GM18861 (cell line): ENCODE data around the gene TMC6.

Source experiments
- ATAC-seq: cut with Tn5 transposase; IDR thresholded peaks from one replicate; pipeline ENCODE4 v1.9.1; 2021; ENCODE audit not compliant: unreplicated experiment

TMC6 gene

DNA sequence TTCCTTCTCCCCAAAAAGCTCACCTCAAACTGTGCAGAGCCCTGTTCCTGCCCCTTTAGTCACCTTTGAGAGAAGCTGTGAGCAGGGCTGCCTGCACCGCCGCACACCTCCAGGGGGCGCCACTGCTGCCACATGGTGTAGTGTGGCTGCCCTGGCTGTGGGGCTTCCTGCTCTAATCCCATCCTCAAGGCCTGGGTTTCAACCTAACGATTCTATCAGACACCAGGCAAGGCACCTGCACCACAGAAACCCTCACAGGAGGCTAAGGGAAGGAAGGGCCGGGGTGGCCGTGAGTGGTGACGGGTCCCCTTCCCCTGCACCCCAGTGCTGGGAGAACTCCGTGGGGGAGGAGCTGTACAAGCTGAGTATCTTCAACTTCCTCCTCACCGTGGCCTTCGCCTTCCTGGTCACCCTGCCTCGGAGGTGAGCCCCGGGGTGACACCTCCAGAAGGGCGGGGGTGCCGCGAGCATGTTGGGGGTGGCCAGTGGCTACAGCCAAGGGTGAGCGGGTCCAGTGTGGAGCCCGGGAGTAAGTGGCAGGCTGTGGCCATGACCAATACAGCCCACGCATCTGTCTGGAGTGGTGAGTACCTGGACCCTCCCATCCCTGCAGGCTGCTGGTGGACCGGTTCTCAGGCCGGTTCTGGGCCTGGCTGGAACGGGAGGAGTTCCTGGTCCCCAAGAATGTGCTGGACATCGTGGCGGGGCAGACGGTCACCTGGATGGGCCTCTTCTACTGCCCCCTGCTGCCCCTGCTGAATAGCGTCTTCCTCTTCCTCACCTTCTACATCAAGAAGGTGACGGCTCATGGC lies 9.0 kb upstream of the TMC6 start:
- ATAC-seq = no peak

DNA sequence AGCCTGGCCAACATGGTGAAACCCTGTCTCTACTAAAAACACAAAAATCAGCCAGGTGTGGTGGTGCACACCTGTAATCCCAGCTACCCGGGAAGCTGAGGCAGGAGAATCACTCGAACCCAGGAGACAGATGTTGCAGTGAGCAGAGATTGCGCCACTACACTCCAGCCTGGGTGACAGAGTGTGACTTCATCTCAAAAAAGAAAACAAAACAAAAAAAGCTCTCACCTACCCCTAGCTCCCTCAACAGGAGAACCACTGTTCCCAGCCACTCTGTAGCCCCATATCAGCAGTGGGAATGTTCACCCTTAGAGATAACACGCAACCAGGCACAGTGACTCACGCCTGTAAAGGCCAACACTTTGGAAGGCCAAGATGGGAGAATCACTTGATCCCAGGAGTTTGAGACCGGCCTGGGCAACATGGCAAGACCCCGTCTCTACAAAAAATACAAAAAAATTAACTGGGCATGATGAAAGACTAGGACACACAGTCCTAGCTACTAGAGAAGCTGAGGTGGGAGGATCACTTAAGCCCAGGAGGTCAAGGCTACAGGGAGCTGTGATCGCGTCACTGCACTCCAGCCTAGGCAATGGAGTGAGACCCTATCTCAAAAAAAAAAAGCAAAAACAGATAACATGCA lies 7.4 kb upstream of the TMC6 start:
- ATAC-seq = no peak

DNA sequence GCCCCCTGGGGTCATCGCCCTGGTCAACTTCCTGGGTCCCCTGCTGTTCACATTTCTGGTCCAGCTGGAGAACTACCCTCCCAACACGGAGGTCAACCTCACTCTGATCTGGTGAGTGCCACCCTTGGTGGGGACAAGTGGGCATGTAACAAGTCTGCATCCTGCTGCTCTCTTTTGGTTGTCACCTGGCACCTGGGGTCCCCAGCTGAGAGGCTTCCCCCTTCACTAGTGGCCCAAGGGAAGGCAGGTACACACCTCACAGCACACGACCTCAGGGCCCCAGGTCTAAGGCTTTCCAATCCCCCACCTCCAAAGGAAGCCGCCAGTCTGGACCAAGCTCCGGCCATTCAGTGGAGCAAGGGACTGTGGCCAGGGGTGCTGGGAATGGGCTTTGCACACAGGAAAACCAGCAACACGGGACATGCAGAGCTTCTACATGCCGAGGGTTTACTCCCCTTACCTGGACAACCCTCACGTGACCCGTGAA lies 6.4 kb upstream of the TMC6 start:
- no peak for ATAC-seq

DNA sequence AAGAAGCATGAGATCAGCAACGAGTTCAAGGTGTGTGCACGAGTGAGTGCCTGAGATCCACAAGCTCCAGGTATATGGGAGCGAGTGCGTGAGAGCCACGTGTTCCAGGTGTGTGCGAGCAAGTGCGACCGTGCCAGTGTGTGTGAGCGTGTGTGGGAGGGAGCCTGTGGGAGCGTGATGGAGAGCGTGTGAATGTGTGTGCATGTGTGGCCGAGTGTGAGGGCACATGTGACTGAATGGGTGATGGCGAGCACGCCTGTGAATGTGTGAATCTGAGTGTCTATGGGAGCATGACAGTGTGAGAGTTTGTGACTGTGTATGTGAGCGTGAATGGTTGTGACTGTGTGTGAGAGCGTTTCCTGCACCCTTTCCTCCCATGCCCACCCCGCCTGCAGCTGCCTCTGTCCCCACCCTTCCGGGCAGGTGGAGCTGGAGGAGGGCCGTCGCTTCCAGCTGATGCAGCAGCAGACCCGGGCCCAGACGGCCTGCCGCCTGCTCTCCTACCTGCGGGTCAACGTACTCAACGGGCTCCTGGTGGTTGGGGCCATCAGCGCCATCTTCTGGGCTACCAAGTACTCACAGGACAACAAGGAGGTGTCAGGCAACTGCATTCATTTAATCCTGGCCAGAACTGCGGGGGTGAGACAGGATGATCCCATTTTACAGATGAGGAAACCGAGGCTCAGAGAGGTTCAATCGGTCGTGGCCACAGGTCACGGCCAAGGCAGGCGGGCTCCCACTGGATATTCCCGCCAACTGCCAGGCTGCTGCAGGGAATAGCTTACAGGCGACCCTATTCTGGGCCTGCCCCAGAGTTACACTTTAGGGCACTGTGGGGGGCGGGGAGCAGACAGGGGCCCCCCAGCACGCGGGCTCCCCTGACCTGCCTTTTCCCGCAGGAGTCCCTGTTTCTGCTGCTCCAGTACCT lies 5.7 kb upstream of the TMC6 start:
- ATAC-seq = no peak

DNA sequence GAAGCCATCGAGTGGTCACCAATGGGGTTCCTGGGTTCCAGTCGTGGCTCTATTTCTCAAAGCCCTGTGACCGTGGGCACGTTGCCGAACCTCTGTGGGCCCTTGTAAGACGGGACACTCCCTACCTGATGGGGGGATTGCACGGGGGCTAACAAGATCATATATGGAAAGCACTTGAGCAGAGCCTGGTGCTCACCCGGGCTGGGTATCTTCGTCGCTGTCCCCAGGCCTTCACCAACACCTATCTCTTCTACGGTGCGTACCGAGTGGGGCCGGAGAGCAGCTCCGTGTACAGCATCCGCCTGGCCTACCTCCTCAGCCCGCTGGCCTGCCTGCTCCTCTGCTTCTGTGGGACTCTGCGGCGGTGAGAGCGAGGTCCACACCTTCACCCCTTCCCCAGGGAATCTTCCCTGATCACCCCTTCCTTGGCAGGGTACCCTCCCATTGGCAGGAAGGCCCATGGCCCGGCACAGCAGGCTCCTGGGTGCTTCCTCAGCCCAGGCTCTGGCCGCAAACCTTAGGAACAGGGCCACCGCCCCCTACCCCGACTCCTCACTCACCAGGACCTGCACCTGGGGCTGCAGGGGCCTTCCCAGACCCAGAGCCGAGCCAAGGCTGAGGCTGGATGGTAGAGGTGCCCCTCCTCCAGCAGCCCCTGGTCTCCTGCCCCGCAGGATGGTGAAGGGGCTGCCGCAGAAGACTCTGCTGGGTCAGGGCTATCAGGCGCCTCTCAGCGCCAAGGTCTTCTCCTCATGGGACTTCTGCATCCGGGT lies 4.8 kb upstream of the TMC6 start:
- no peak for ATAC-seq

DNA sequence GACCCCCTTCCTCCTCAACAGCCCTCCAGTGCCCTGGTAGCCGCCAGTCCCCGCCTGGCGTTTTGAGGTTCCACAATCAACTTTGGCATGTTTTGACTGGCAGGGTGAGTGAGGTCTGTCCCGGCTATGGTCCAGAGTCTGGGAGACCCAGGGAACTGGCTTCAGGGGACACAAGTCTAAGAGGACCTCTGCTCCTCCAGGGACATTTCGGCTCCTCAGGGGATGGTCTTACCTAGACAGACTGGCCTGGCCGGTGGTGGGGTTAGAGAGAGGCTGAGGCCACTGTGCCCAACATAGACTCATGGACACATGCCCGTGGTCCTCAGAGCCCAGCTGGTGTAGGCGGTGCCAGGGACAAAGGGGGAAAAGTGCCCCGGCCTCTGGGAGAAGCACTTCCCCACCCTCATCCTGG lies 4.2 kb upstream of the TMC6 start:
- no peak for ATAC-seq

DNA sequence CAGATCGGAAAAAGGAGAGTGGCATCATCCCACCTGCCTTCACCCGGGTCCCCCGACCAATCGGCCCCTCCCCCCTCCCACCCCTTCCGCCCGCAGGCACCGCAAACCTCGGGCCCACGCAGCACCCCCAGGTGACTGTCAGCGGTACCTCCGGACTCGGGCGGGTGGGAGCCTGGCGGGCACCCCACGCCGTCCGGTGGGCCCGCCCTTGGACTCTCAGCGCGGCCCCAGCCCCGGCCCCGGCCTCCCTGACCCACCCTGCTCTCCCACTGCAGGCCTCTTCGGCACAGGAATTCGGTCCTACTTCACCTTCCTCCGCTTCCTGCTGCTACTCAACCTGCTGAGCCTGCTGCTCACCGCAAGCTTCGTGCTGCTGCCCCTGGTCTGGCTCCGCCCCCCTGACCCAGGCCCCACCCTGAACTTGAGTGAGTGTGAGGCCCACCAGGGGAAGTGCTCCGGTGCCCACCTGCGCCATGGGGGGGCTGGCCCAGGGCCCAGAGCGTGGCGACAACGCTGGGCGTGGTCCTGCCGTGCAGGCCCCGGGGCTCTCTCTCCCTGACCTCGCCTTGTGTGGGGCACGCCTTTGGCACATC lies 3.6 kb upstream of the TMC6 start:
- no peak for ATAC-seq

DNA sequence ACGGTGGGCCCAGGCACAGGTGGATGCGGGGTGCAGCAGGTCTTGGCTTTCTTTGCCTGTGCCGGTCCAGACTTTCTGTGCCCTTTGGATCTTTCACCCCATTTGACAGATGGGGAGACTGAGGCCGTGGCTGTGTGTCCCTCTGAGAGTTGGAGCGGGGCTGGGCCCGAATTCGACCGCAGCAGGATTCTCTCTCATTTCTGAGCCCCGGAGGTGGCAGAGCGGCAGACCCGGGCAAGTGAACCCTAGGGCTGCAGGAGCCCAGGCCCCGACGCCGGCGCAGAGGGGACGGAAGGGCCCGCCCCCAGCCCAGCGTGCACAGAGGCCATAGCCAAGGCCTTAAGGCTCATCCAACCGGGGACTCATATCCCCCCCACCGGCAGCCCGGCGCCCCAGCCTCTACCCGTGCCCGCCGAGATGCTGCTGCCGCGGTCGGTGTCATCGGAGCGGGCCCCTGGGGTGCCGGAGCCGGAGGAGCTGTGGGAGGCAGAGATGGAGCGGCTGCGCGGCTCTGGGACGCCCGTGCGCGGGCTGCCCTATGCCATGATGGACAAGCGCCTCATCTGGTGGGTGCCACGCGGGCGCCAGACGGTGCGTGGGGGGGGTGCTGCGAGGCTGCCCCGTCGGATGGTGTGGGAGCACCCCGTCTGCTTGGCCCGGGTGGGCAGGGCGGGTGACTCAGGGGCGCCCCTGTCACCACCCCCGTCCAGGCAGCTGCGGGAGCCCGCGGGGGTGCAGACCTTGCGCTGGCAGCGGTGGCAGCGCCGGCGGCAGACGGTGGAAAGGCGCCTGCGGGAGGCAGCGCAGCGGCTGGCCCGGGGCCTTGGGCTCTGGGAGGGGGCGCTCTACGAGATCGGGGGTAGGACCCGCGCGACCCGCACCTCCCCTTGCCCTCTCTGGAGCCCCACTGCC lies 2.9 kb upstream of the TMC6 start:
- ATAC-seq = no peak

DNA sequence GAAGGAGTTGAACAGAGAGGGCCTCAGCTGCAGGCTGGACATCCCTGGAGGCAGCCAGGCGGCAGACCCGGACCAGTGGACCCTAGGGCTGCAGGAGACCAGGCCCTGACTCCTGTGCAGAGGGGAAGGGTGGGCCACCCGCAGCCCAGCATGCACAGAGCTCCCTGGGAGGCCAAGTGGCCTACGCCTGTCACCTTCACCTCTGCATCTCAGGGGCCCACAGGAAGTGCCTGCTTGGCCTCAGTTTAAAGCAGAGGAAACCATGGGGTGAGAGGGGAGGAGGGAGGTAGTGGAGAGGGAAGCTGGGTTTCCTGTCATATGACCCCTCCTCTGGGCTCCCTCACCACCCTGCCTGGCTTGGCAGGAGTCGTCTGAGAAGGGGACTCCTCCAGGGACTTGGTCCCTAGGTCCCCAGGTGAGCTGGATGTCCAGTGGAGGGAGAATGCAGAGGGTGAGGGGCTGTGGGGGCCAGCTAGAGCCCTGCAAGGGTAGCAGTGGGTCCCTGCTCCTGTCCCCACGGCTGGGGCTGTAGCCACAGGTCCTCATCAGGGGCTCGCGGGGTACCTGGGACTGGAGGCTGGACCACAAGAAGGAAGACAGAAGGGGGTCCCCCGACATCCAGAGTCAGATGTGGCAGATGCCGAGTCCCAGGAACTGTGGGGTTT lies 2.0 kb upstream of the TMC6 start, which contains the start of gene TMC8:
TMC8 (plus strand) TSS at position 335 of the 665 bp plus-strand sequence. CDS start 818 bp downstream, outside the sequence.
- peak; percentile 29 for ATAC-seq

DNA sequence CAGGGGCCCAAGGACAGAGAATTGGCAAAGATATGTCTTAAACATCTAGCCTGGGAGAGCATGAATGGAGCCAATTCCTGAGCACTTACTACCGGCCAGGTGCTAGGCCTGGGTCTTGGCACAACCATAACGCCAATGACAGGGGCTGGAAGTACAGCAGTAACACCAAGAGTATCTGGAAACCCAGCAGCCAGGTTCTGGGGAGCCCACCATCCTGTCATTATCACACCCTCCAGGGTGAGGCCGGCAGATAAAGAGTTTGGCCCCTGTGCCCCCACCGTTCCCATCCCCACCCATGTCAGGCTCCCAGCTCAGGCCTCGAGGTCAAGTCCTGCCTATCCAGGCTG lies 1.5 kb upstream of the TMC6 start:
- no peak for ATAC-seq

DNA sequence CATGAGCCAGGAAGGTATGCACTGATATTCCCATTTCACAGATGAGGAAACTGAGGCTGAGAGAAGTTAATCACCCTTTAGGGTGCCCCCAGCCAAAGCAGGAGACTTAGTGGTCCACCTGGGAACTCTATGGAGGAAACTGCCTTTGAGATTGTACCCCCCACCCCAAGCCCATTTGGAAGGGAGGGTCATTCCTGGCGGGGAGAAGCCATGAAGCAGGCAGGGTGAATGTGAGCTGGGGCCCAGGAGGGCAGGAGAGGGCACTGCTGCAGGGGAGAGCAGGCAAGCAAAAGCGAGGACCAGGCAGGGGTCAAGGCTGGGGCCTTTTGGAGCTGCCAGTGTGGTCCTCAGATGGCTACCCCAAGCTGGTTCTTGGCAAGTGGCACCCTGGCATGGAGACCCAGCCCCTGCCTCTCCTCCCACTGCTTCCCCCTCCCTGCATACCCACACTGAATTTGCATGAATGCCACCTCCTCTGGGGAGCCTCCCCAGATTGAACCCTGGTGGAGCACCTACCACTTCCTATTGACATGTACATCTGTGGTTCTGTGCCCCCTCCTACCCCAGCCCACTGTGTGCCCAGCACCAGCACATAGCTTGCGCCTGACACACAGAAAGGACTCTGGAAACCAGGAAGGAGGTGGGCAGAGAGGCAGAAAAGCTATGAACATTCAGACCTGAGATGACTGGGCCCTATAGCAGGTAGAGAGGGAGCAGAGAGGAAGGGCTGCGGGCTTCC lies 965 bp upstream of the TMC6 start:
- ATAC-seq = no peak

DNA sequence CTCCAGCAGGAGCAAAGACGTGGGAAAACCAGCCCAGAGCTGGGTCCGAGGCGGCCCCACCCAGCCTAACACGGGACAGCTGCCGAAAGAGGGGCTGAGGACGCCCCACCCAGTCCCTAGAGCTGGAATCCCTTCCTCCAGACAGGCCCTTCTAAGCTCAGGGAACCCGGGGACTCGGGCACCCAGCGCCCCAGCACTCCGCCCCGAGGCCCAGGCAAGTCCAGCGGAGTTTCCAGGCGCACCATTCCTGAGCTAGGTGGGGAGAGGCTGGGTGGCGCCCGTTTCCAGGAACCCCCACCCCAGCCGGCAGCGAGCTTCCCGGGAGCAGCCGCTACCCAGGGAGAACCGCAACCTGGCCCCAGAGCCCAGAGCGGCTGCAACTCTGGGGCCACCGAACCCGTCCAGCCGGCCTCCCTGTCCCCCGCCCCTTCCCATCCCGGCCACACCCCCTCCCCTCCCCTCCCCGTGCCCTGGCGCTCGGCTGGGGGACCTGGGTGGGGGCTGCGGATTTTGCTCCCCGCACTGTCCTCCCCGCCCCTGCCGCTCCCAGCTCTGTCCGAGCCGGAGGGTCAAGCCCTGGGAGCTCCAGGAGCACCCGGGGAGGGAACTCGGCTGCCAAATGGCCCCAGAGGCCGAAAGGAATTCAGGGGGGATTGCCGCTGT lies 536 bp downstream of the TMC6 start:
- no peak for ATAC-seq

DNA sequence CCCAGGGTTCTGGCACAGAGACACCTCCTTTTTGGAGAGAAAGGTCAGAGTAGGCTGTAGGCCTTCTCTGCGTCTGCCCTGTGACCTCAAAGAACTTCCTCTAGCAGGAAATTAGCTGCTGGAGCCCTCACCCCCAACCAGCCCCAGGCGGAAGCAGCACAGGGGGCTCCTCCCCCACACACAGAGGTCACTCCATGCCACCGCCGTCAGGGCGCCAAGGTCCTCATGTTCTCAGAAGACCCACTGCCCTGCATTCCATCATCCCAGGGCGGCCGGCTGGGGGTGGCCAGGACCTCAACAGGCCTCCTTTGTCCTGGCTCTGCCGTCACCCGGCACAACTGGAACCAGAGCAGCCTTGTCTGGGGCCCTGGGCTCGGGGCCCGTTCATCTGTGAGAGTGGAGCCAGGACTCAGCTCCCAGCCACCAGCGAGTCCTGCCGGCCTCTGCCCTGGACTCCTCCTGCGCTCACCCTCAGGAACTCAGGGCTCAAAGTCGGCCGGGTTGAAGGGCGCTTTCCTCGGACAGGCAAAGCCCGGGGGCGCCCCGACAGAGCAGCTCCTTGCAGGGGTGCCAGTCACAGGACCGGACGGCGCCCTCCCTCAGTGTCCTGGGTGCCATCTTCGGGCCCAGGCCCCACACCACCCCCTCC lies 1.2 kb downstream of the TMC6 start:
- peak; percentile 24 for ATAC-seq

DNA sequence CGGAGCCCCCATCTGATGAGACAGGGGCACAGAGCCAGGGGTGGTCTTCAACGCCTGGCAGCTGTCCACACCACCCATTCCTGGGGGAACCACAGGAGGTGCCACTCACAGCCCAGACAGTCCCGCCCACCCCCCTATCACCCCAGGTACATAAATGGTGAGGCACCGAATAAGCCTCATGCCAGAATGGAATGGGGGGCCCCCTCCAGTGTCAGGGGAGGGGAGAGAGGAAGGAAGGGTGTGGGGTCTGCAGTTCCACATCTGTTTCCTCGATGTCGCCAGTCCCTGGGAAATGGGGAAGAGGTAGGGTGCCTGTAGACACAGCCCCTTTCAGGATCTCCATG lies 1.7 kb downstream of the TMC6 start:
- ATAC-seq = no peak

DNA sequence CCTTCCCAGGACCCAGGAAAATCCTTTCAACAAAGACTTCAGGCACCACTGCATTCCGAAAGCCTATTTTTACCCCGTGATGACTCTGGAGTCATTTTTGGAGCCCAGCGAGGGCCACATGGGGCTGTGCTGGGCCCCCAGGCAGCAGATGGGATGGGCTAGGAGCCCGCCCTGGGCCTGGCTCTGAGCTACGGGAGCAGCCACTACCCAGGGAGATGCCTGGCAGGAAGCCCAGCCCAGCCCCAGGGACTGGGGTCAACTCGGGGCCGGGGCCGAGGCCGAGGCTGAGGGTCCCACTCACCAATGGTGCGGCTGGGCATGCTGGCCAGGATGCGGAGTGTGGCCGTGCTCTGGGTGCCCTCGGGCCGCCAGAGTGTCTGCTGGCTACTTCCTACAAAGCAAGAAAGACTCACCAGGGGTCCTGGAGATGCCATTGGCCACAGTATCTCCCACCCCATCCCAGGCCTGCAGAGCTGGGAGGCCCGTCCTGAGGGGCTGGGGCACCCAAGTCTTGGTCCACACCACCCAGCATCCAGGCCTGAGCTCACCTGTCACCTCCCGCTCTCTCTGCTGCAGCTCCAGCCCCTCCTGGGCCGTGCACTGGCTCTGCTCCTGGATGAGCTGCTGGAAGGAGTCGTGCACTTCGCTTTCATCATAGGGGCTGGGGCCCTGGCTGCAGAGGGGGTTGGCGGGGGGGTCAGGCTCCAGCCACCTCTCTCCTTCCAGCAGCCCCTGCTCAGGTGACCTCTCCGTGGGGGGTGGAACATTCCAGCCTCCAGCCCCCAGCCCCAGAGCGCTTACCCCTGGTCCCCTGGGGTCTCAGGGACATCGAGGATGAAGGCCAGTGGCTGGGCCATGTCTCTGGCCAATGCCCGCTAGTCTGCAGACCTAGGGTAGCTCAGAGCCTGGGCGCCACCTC lies 2.3 kb downstream of the TMC6 start:
- no peak for ATAC-seq
